NCI-H187 treated with DMSO at 0.1 percent for 48 hours (cell line): ENCODE data around the gene CCDC12.

Experiments
- DNase-seq: peaks from one replicate; lab custom pipeline; 2025; lab: John Stamatoyannopoulos, UW

The CCDC12 gene

GRCh38 chr3:46996689-46997452 is 20.3 kb upstream of the CCDC12 start:
- no peak for DNase-seq

- DNase-seq, result no peak
Observed at GRCh38 chr3:46995901-46996562, 19.5 kb upstream of the CCDC12 start.

GRCh38 chr3:46994801-46995731 is 18.5 kb upstream of the CCDC12 start:
- DNase-seq, result no peak

GRCh38 chr3:46993986-46994385 is 17.4 kb upstream of the CCDC12 start:
- DNase-seq, result no peak

GRCh38 chr3:46993292-46993691 is 16.7 kb upstream of the CCDC12 start:
- no peak for DNase-seq

- DNase-seq, result no peak
Observed at GRCh38 chr3:46992231-46992630, 15.7 kb upstream of the CCDC12 start.

GRCh38 chr3:46991406-46992165 is 15.0 kb upstream of the CCDC12 start:
- no peak for DNase-seq

GRCh38 chr3:46990573-46991374 is 14.2 kb upstream of the CCDC12 start:
- no peak for DNase-seq

- DNase-seq, result no peak
Observed at GRCh38 chr3:46989146-46989810, 12.7 kb upstream of the CCDC12 start.

GRCh38 chr3:46988616-46989015 is 12.1 kb upstream of the CCDC12 start:
- no peak for DNase-seq

- no peak for DNase-seq
Observed at GRCh38 chr3:46987743-46988401, 11.3 kb upstream of the CCDC12 start.

GRCh38 chr3:46987319-46987742 is 10.8 kb upstream of the CCDC12 start:
- DNase-seq, result no peak

- no peak for DNase-seq
Observed at GRCh38 chr3:46986782-46987310, 10.3 kb upstream of the CCDC12 start.

- no peak for DNase-seq
Observed at GRCh38 chr3:46986055-46986730, 9.6 kb upstream of the CCDC12 start.

- DNase-seq, result no peak
Observed at GRCh38 chr3:46985588-46985987, 9.0 kb upstream of the CCDC12 start.

- DNase-seq, result no peak
Observed at GRCh38 chr3:46984591-46985459, 8.3 kb upstream of the CCDC12 start.

GRCh38 chr3:46982546-46982945 is 6.0 kb upstream of the CCDC12 start:
- no peak for DNase-seq

- DNase-seq, result no peak
Observed at GRCh38 chr3:46981932-46982471, 5.5 kb upstream of the CCDC12 start.
